ENCODE measurements around the gene ACAD9.

- TF ChIP-seq CTCF (IDR thresholded peaks at IDR 0.05) (no peak), EP300 (IDR thresholded peaks at IDR 0.05) (no peak), POLR2A (IDR thresholded peaks at IDR 0.05; ENCODE audit: low read depth) (no peak), POLR2AphosphoS5 (IDR thresholded peaks at IDR 0.05) (no peak)
Observed at GRCh38 chr3:128908951-128909350, 29.5 kb downstream of the ACAD9 start.
